Measurements from ENCODE around the gene TSHZ2.

TSHZ2 gene

DNA sequence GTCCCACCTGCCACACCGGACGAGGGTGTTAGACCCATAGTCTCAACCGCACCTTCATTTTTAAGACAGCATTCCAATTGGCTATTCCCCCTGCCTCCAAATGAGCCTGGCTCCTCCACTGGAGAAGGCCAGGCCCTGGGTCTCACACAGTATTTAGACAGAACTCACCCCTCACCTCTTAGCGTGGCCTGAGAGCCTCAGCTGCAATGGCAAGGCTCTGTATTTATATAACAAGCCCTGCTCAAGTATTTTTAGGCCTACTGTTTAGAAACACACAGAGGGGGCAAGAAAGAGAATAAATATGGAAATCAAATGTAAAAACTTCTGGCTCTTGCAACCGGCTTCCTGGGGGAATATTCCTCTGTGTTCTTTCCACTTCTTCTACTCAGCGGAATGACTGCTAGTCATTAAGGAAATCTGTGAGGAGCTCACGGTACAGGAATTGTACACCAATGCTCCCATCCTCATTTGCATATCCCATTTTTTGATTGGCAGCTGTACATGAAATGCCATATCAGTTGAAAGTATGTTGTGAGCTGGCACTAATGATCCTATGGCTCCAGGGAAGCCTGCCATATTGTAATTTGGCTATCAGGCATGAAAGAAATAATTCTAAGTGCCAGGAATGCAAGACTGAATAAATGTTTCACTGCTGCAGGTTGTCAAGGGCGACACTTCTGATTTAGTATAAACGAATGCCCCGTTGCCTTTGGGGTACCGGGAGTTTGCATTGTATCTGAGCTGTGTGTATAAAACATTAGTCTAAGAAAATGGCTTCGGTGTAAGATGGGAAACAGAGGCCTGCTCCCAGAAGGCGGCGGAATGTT, 414.0 kb downstream of the TSHZ2 start:
- Histone ChIP-seq H3K9ac (ENCODE audit: low read length) (no peak overlapping the region), H2AFZ (ENCODE audit: low read depth, low read length) (no peak overlapping the region), H3K79me2 (ENCODE audit: low read length) (no peaks in the 10 kb centered on the region), H3K36me3 (replicated peaks; ENCODE audit: low read depth, low read length) (no peaks in the 10 kb centered on the region), H3K27me3 (ENCODE audit: low read depth, low read length) (no peaks in the 10 kb centered on the region), H3K9me3 (ENCODE audit: insufficient read depth, low read length) (no peaks in the 10 kb centered on the region), H3K4me1 (ENCODE audit: low read length) (no peaks in the 10 kb centered on the region), H3K27ac (ENCODE audit: low read length) (no peak overlapping the region), H3K4me2 (ENCODE audit: low read length) (no peak overlapping the region), H3K4me3 (ENCODE audit: low read length) (no peak overlapping the region), H4K20me1 (ENCODE audit: insufficient read depth, low read length) (no peaks in the 10 kb centered on the region)
- TF ChIP-seq, protein P1, sequence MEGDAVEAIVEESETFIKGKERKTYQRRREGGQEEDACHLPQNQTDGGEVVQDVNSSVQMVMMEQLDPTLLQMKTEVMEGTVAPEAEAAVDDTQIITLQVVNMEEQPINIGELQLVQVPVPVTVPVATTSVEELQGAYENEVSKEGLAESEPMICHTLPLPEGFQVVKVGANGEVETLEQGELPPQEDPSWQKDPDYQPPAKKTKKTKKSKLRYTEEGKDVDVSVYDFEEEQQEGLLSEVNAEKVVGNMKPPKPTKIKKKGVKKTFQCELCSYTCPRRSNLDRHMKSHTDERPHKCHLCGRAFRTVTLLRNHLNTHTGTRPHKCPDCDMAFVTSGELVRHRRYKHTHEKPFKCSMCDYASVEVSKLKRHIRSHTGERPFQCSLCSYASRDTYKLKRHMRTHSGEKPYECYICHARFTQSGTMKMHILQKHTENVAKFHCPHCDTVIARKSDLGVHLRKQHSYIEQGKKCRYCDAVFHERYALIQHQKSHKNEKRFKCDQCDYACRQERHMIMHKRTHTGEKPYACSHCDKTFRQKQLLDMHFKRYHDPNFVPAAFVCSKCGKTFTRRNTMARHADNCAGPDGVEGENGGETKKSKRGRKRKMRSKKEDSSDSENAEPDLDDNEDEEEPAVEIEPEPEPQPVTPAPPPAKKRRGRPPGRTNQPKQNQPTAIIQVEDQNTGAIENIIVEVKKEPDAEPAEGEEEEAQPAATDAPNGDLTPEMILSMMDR (IDR thresholded peaks at IDR 0.05; ENCODE audit: low read depth, low read length) = no peak
- no peak for TF ChIP-seq EZH2phosphoT487 (IDR thresholded peaks at IDR 0.05; ENCODE audit: low read depth)

GRCh38 chr20:53387983-53388675, 416.0 kb downstream of the TSHZ2 start:
- H3K27me3 ChIP-seq (ENCODE audit: low read depth, low read length) = no peaks in the 10 kb centered on the region

GRCh38 chr20:53389516-53390300, 417.6 kb downstream of the TSHZ2 start:
- TF ChIP-seq EZH2phosphoT487 (IDR thresholded peaks at IDR 0.05; ENCODE audit: low read depth) = no peak
- TF ChIP-seq, protein P1 (IDR thresholded peaks at IDR 0.05; ENCODE audit: low read depth, low read length) = no peak
- Histone ChIP-seq H3K27me3 (ENCODE audit: low read depth, low read length) (no peaks in the 10 kb centered on the region), H3K4me2 (ENCODE audit: low read length) (no peak overlapping the region), H3K36me3 (replicated peaks; ENCODE audit: low read depth, low read length) (no peaks in the 10 kb centered on the region), H2AFZ (ENCODE audit: low read depth, low read length) (no peak overlapping the region), H3K9ac (ENCODE audit: low read length) (no peak overlapping the region), H3K9me3 (ENCODE audit: insufficient read depth, low read length) (no peaks in the 10 kb centered on the region), H3K4me1 (ENCODE audit: low read length) (no peaks in the 10 kb centered on the region), H4K20me1 (ENCODE audit: insufficient read depth, low read length) (no peaks in the 10 kb centered on the region), H3K27ac (ENCODE audit: low read length) (no peak overlapping the region), H3K4me3 (ENCODE audit: low read length) (no peak overlapping the region), H3K79me2 (ENCODE audit: low read length) (no peaks in the 10 kb centered on the region)

More at GRCh38 chr20:53387983-53388675, 416.0 kb downstream of the TSHZ2 start:
- no peak overlapping the region for H3K27ac ChIP-seq (ENCODE audit: low read length)
- no peak overlapping the region for H2AFZ ChIP-seq (ENCODE audit: low read depth, low read length)
- no peaks in the 10 kb centered on the region for H3K79me2 ChIP-seq (ENCODE audit: low read length)
- H3K4me3 ChIP-seq (ENCODE audit: low read length) = no peak overlapping the region
- no peaks in the 10 kb centered on the region for H3K36me3 ChIP-seq (replicated peaks; ENCODE audit: low read depth, low read length)
- TF ChIP-seq, protein P1 (IDR thresholded peaks at IDR 0.05; ENCODE audit: low read depth, low read length) = no peak
- H3K9ac ChIP-seq (ENCODE audit: low read length) = no peak overlapping the region
- H3K4me1 ChIP-seq (ENCODE audit: low read length) = no peaks in the 10 kb centered on the region
- no peak overlapping the region for H3K4me2 ChIP-seq (ENCODE audit: low read length)
- H4K20me1 ChIP-seq (ENCODE audit: insufficient read depth, low read length) = no peaks in the 10 kb centered on the region
- H3K9me3 ChIP-seq (ENCODE audit: insufficient read depth, low read length) = no peaks in the 10 kb centered on the region

- Histone ChIP-seq H3K4me3 (ENCODE audit: low read length) (no peak overlapping the region), H3K27me3 (ENCODE audit: low read depth, low read length) (no peaks in the 10 kb centered on the region), H3K9ac (ENCODE audit: low read length) (no peak overlapping the region), H3K4me2 (ENCODE audit: low read length) (no peak overlapping the region), H4K20me1 (ENCODE audit: insufficient read depth, low read length) (no peaks in the 10 kb centered on the region), H3K4me1 (ENCODE audit: low read length) (no peaks in the 10 kb centered on the region), H3K36me3 (replicated peaks; ENCODE audit: low read depth, low read length) (no peaks in the 10 kb centered on the region), H3K27ac (ENCODE audit: low read length) (no peak overlapping the region), H3K9me3 (ENCODE audit: insufficient read depth, low read length) (no peaks in the 10 kb centered on the region), H2AFZ (ENCODE audit: low read depth, low read length) (no peak overlapping the region), H3K79me2 (ENCODE audit: low read length) (no peaks in the 10 kb centered on the region)
- TF ChIP-seq EZH2phosphoT487 (IDR thresholded peaks at IDR 0.05; ENCODE audit: low read depth) = no peak
- TF ChIP-seq, protein P1 (IDR thresholded peaks at IDR 0.05; ENCODE audit: low read depth, low read length) = no peak
These were observed 418.6 kb downstream of the TSHZ2 start for GRCh38 chr20:53390770-53391169.
